Upper lobe of left lung (tissue), 4 donors: ENCODE measurements around the gene WDPCP.
"Not testable (repeated sequence)": the region's sequence is repeated elsewhere in the genome, so short reads cannot be mapped to it uniquely, and the experiment has no call there.

ENCODE experiments used
- POLR2AphosphoS5 ChIP-seq, 2 donors: sonication (generic); formaldehyde crosslinking; IDR thresholded peaks; one replicate each; pipeline ENCODE4 v1.5.1; 2017; ENCODE audit warnings: antibody characterized with exemption in 2 of 2
- TF ChIP-seq, protein P1 (sequence below), 6 experiments: fragments of 450-650 bp in 4 of 6; fragments of 200-600 bp in 2 of 6; sonication (generic) in 2 of 6; IDR thresholded peaks; one replicate each; pipeline ENCODE4 v1.5.1; 2016 to 2019; ENCODE audit warnings: antibody characterized with exemption in 6 of 6

DNA sequence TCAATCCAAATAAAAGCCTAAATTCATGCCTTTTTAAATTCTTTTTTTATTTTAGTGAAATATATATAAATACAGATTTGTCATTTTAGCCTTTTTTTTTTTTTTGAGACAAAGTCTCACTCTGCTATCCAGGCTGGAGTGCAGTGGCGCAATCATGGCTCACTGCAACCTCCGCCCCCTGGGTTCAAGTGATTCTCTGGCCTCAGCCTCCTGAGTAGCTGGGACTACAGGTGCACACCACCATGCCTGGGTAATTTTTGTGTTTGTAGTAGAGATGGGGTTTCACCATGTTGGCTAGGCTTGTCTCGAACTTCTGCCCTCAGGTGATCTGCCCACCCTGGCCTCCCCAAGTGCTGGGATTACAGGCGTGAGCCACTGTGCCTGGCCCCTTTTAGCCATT, 513.9 kb downstream of the WDPCP start:
- not testable (repeated sequence) for TF ChIP-seq POLR2AphosphoS5 (IDR thresholded peaks at IDR 0.05)
- TF ChIP-seq, protein P1, sequence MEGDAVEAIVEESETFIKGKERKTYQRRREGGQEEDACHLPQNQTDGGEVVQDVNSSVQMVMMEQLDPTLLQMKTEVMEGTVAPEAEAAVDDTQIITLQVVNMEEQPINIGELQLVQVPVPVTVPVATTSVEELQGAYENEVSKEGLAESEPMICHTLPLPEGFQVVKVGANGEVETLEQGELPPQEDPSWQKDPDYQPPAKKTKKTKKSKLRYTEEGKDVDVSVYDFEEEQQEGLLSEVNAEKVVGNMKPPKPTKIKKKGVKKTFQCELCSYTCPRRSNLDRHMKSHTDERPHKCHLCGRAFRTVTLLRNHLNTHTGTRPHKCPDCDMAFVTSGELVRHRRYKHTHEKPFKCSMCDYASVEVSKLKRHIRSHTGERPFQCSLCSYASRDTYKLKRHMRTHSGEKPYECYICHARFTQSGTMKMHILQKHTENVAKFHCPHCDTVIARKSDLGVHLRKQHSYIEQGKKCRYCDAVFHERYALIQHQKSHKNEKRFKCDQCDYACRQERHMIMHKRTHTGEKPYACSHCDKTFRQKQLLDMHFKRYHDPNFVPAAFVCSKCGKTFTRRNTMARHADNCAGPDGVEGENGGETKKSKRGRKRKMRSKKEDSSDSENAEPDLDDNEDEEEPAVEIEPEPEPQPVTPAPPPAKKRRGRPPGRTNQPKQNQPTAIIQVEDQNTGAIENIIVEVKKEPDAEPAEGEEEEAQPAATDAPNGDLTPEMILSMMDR (IDR thresholded peaks at IDR 0.05): not testable (repeated sequence)
